GM18507 (cell line): ENCODE data around the gene LY86.

Experiments used
- DNase-seq: peaks from one replicate; pipeline ENCODE4 v3.0.0; 2011; ENCODE audit warnings: low read depth; ENCODE audit not compliant: insufficient read length; ENCODE audit errors: extremely low spot score
- FAIRE-seq: peaks from 2 replicates; lab custom pipeline; 2011; peaks lifted over from hg19 to GRCh38; lab: Jason Lieb, UNC

Gene LY86

GRCh38 chr6:6645261-6645917 lies 56.9 kb downstream of the LY86 start:
- FAIRE-seq (no peak), DNase-seq (no peak)

GRCh38 chr6:6646384-6646783 lies 57.9 kb downstream of the LY86 start:
- DNase-seq (no peak), FAIRE-seq (no peak)

GRCh38 chr6:6646859-6647258 lies 58.3 kb downstream of the LY86 start:
- DNase-seq (no peak), FAIRE-seq (no peak)

- FAIRE-seq (no peak), DNase-seq (no peak)
These were observed 60.3 kb downstream of the LY86 start for GRCh38 chr6:6648692-6649343.

- DNase-seq (no peak), FAIRE-seq (no peak)
These were observed 61.4 kb downstream of the LY86 start for GRCh38 chr6:6649824-6650349.

GRCh38 chr6:6650839-6651238 lies 62.3 kb downstream of the LY86 start:
- DNase-seq, result no peak
- no peak for FAIRE-seq

GRCh38 chr6:6651335-6651734 lies 62.8 kb downstream of the LY86 start:
- DNase-seq (no peak), FAIRE-seq (peak; percentile 5)

- no peak for DNase-seq
These were observed 64.4 kb downstream of the LY86 start for GRCh38 chr6:6652932-6653331.

GRCh38 chr6:6654599-6655575 lies 66.4 kb downstream of the LY86 start:
- DNase-seq (no peak), FAIRE-seq (no peak)

More at GRCh38 chr6:6652932-6653331, 64.4 kb downstream of the LY86 start:
- no peak for FAIRE-seq

- DNase-seq, result no peak
- no peak for FAIRE-seq
These were observed 67.3 kb downstream of the LY86 start for GRCh38 chr6:6655805-6656251.

GRCh38 chr6:6656287-6656686 lies 67.8 kb downstream of the LY86 start:
- no peak for FAIRE-seq

GRCh38 chr6:6657085-6657819 lies 68.7 kb downstream of the LY86 start:
- DNase-seq (no peak), FAIRE-seq (no peak)

More at GRCh38 chr6:6656287-6656686, 67.8 kb downstream of the LY86 start:
- DNase-seq, result no peak

GRCh38 chr6:6657820-6658217 lies 69.3 kb downstream of the LY86 start:
- FAIRE-seq (no peak), DNase-seq (no peak)

GRCh38 chr6:6659600-6660327 lies 71.2 kb downstream of the LY86 start:
- DNase-seq, result no peak
- FAIRE-seq, result peak; percentile 46

GRCh38 chr6:6660339-6661045 lies 72.0 kb downstream of the LY86 start:
- DNase-seq (no peak), FAIRE-seq (no peak)

GRCh38 chr6:6661191-6661590 lies 72.7 kb downstream of the LY86 start:
- DNase-seq (no peak), FAIRE-seq (no peak)

GRCh38 chr6:6661684-6662083 lies 73.2 kb downstream of the LY86 start:
- FAIRE-seq (no peak), DNase-seq (no peak)
